Measurements from ENCODE around the gene DISP2.

DNA sequence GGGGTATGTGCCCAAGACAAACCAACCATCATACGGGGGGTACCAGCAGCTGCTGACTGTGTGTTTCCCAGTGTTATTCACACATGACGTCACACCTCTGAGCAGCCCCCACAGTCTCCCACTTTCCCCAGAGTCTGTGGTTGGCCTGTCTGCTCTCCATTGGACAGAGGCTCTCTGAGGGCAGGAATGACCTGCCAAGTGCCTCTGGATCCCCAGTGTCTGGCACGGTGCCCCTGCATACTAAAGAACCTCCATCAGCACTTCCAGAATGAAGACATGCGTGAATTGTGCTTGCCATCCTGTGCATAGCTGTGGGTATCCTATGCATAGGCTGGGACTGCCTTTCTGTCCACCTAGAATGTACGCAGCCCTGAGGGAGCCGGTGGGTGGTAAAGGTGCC is 13.8 kb upstream of the DISP2 start:
- TF ChIP-seq, protein P1, sequence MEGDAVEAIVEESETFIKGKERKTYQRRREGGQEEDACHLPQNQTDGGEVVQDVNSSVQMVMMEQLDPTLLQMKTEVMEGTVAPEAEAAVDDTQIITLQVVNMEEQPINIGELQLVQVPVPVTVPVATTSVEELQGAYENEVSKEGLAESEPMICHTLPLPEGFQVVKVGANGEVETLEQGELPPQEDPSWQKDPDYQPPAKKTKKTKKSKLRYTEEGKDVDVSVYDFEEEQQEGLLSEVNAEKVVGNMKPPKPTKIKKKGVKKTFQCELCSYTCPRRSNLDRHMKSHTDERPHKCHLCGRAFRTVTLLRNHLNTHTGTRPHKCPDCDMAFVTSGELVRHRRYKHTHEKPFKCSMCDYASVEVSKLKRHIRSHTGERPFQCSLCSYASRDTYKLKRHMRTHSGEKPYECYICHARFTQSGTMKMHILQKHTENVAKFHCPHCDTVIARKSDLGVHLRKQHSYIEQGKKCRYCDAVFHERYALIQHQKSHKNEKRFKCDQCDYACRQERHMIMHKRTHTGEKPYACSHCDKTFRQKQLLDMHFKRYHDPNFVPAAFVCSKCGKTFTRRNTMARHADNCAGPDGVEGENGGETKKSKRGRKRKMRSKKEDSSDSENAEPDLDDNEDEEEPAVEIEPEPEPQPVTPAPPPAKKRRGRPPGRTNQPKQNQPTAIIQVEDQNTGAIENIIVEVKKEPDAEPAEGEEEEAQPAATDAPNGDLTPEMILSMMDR (IDR thresholded peaks at IDR 0.05; ENCODE audit: insufficient read depth, low read depth, low read length), result no peak
- TF ChIP-seq EZH2 (IDR thresholded peaks at IDR 0.05; ENCODE audit: insufficient read depth, low read length), result no peak
